Ovary (tissue), 9 donors: ENCODE measurements around the gene MEG3. TPM values are rescaled to one million over a fixed set of nuclear protein-coding genes. Genes with fewer than 3 reads are reported as not detected.

Experiments
- DNase-seq, 5 donors: peaks; one replicate each; pipeline ENCODE4 v3.0.0-alpha.2; 2019 to 2020
- H3K27ac ChIP-seq, 2 donors: fragments of 200-600 bp; one replicate each; pipeline versions ENCODE4 v1.5.1 to v1.8.0; 2019 to 2022
- H3K27me3 ChIP-seq: fragments of 200-600 bp; one replicate; pipeline ENCODE4 v1.8.0; 2022
- H3K36me3 ChIP-seq: fragments of 200-600 bp; sonication (generic); one replicate; pipeline ENCODE4 v1.5.1; 2019
- H3K4me1 ChIP-seq: one replicate; pipeline ENCODE4 v1.8.1; 2013; ENCODE audit warnings: mild to moderate bottlenecking, moderate library complexity; ENCODE audit not compliant: insufficient read depth
- H3K4me3 ChIP-seq: fragments of 200-600 bp; sonication (generic); one replicate; pipeline ENCODE4 v1.5.1; 2017
- H3K9me3 ChIP-seq, 2 donors: fragments of 200-600 bp in 1 of 2; sonication (generic) in 1 of 2; one replicate each; pipeline versions ENCODE4 v1.5.1 to v1.8.1; 2013 to 2019; ENCODE audit warnings: mild to moderate bottlenecking in 1 of 2, moderate library complexity in 1 of 2
- EP300 ChIP-seq: sonication (generic); formaldehyde crosslinking; IDR thresholded peaks from one replicate; pipeline ENCODE4 v1.6.1; 2017; ENCODE audit warnings: antibody characterized with exemption
- POLR2A ChIP-seq: fragments of 450-650 bp; IDR thresholded peaks from one replicate; pipeline ENCODE4 v1.6.1; 2017; ENCODE audit warnings: antibody characterized with exemption, mild to moderate bottlenecking, moderate library complexity
- WGBS, 3 donors: extraction: QIAGEN DNeasy Blood & Tissue Kit in 1 of 3; methylation state at CpG; one replicate each; pipeline versions ENCODE4 v1.1.5 to v1.1.7; 2013 to 2017; 5-methylcytosine and 5-hydroxymethylcytosine counted together
- intact Hi-C, 4 donors: fragments of 100-400 bp; cut with DNase I; formaldehyde crosslinking; loops; one replicate each; pipeline versions ENCODE4 v1.11.0 to v1.15.1; 2022 to 2023
- polyA plus RNA-seq, 2 donors: library from polyadenylated mRNA; stranded (reverse); fragments of 200-250 nt in 1 of 2; fragments of 350-450 nt in 1 of 2; fragmentation: Illumina TruSeq in 1 of 2; extraction: RNeasy Lipid Tissue Mini Kit (QIAGEN cat#74804) in 1 of 2; gene quantifications; one replicate each; pipeline ENCODE4 v1.2.3, GENCODE V29; 2013 to 2014
- total RNA-seq, 7 donors: library from RNA; depleted of rRNA in 2 of 7; stranded (reverse); fragments of >200 nt in 2 of 7; fragmentation: NEBNext Ultra II Directional in 3 of 7; extraction: Animal tissue kit (Norgen Biotek cat#: 25700) in 3 of 7; gene quantifications; one replicate each; pipeline versions ENCODE4 v1.1.0 to v1.2.4, GENCODE V29; 2016 to 2023
- TF ChIP-seq, protein P1 (sequence below), 3 donors: fragments of 450-650 bp in 2 of 3; fragments of 200-600 bp in 1 of 3; IDR thresholded peaks; one replicate each; pipeline versions ENCODE4 v1.5.1 to v1.8.0; 2016 to 2022; ENCODE audit warnings: antibody characterized with exemption in 3 of 3, mild to moderate bottlenecking in 1 of 3
- donor health status: DM: no; HTN: no; CAD: no; lungs with moderate emphysema.
- donor health status: DM: no; HTN: no; CAD: no.
- donor health status: Bipolar disorder and iron deficiency.
- donor health status: DM: yes; HTN: yes; CAD: no.
- donor health status: DM: no; HTN: no; CAD: no.
- donor health status: DM: yes; HTN: yes; CAD: no.

The MEG3 gene
- total and polyA plus RNA-seq, 9 donors: 186 to 1,950 (median 396) TPM

DNA sequence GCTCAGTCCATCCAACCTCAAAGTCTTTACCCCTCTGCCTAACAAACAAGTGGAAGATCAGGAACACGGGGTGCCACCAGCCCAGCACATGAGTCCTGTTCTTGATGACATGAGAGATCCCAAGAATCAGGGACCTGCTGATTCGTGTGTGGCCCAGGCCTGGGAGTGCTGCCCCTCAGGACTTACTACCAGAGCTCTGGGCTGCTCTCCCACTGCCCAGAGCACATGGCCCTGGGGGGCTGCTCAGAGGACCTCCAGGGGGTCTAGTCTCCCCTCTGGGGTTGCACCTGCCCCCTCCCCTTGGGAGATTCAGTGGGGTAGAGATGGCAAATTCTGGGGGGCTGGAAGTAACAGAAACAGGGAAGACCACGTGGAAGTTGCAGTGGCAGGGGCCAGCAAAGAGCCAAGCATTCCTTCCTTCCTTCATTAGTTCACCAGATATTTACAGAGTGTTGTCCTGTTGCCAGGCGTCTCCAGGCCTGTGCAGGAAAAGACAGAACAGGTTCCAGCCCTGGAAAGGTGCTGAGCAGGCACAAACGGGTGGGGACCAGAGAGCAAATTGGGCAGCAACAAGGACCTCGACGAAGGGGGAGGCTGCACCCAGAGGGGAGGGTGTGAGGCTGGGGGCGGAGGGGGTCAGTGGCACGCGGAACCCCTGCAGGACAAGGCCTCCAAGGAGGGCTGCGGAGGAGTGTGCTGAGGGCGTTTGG is 45.1 kb upstream of the MEG3 start:
- Histone ChIP-seq H3K9me3 (no peaks in the 10 kb centered on the region), H3K27ac (no peak overlapping the region), H3K36me3 (no peaks in the 10 kb centered on the region), H3K4me1 (peaks cover under 1% of the 10 kb centered on the region), H3K27me3 (no peaks in the 10 kb centered on the region), H3K4me3 (no peak overlapping the region)
- WGBS, 3 donors: 72 to 74% (median 73%) methylated on average over 12 of the region's 12 CpGs
- peak in 3 of 5 donors; percentile 4 to 13 (median 9) for DNase-seq
- TF ChIP-seq POLR2A: no peak
- TF ChIP-seq EP300: no peak
- TF ChIP-seq, protein P1, sequence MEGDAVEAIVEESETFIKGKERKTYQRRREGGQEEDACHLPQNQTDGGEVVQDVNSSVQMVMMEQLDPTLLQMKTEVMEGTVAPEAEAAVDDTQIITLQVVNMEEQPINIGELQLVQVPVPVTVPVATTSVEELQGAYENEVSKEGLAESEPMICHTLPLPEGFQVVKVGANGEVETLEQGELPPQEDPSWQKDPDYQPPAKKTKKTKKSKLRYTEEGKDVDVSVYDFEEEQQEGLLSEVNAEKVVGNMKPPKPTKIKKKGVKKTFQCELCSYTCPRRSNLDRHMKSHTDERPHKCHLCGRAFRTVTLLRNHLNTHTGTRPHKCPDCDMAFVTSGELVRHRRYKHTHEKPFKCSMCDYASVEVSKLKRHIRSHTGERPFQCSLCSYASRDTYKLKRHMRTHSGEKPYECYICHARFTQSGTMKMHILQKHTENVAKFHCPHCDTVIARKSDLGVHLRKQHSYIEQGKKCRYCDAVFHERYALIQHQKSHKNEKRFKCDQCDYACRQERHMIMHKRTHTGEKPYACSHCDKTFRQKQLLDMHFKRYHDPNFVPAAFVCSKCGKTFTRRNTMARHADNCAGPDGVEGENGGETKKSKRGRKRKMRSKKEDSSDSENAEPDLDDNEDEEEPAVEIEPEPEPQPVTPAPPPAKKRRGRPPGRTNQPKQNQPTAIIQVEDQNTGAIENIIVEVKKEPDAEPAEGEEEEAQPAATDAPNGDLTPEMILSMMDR (IDR thresholded peaks at IDR 0.05): no peak
- intact Hi-C loops: no loop called here

DNA sequence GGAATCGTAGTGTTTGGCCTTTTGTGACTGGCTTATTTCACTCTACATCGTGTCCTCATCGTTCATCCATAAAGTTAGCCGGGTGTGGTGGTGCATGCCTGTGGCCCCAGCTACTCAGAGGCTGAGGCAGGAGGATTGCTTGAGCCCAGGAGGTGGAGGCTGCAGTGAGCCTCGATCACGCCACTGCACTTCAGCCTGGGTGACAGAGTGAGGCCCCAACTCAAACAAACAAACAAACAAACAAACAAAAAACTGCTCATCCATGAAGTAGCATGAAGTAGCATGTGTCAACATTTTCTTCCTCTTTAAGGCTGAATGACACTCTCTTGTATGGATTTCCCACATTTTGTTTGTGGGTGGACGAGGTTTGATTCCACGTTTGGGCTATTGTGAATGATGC is 44.0 kb upstream of the MEG3 start:
- no peak overlapping the region for H3K4me3 ChIP-seq
- no peaks in the 10 kb centered on the region for H3K36me3 ChIP-seq
- intact Hi-C loops: no loop called here
- H3K27ac ChIP-seq: no peak overlapping the region
- TF ChIP-seq POLR2A (no peak), EP300 (no peak)
- TF ChIP-seq, protein P1 (IDR thresholded peaks at IDR 0.05): no peak
- no peaks in the 10 kb centered on the region for H3K9me3 ChIP-seq
- H3K4me1 ChIP-seq: no peaks in the 10 kb centered on the region
- DNase-seq: peak in 1 of 5 donors; percentile 13
- WGBS, 3 donors: 91 to 97% (median 91%) methylated on average over 8 of the region's 8 CpGs
- H3K27me3 ChIP-seq: no peaks in the 10 kb centered on the region

DNA sequence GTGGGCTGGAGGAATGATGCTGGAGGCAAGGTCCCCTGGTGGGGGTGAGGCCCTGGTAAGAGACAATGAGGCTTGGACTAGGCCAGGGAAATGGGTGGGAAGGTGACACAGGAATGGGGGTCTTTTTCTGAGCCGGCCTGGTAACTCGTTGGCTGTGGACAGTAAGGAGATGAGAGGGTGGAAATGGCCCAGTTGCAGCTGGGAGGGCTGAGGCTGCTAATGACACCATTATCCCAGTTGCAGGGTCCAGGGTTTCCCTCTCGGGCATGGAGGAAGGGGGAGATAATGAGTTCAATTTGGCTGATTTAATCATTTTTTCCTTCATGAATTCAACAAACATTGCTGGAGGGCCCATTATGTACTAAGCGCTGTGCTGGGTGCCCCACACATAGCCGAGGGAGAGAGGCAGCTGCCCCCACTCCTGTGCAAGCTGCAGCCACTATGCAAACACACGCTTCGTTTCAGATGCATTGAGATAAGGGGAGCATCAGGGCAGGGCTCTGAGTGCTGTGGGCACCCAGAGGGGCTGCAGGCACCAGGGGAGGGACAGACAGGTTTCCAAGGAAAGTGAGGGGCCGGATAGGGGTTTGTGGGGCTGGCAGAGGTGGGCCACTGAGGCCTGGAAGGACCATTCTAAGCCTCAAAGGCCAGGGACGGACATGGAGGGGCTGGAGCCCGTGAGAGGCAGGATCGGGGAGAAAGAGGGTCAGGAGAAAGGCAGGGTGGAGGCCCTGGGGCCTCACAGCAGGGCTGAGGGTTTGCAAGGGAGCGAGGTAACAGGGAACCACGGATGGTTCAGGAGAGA is 43.2 kb upstream of the MEG3 start:
- no peak overlapping the region for H3K27ac ChIP-seq
- H3K27me3 ChIP-seq: no peaks in the 10 kb centered on the region
- H3K9me3 ChIP-seq: no peaks in the 10 kb centered on the region
- TF ChIP-seq EP300: no peak
- TF ChIP-seq, protein P1 (IDR thresholded peaks at IDR 0.05): no peak
- TF ChIP-seq POLR2A: no peak
- intact Hi-C loops: no loop called here
- 75 to 83% (median 76%) methylated on average over 12 to 13 of the region's 13 CpGs for WGBS, 3 donors
- DNase-seq: peak in 1 of 5 donors; percentile 6
- H3K4me3 ChIP-seq: no peak overlapping the region
- no peaks in the 10 kb centered on the region for H3K4me1 ChIP-seq
- no peaks in the 10 kb centered on the region for H3K36me3 ChIP-seq

DNA sequence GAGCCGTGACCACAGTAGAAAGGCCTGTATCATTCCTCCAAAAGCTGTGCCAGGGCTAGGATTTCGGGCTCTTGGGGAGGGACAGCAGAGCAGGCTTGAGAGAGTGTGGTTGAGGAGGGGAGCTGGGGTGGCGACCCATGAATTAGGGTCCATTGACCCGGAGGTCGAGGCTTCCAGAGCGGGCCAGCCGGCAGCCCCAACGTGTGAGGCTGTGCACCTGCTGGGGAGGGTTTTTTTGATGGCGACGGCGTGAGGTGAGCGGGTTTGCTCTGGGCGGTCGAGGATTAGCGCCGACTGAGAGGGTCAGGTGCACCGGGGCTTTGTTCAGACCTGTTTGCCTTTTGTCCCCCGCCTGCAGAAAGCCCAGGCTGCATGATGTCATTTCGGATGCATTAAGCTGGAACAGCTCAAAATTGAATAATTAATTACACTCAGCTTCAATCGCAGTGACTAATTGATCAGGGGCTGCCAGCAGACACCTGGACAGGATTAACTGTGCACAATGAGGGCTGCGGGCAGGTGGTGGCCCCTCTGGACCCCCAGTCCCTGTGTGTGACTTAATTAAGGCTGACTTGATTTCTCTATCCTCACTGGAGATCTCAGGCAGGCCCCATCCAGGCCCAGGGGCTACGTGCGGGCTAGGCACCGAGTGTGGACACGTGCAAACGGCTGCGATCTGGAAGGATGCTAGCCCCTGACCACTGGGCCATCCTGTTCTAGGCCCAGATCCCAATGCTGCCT is 42.1 kb upstream of the MEG3 start:
- Histone ChIP-seq H3K27me3 (no peaks in the 10 kb centered on the region), H3K9me3 (no peaks in the 10 kb centered on the region), H3K4me1 (no peaks in the 10 kb centered on the region), H3K4me3 (no peak overlapping the region), H3K27ac (no peak overlapping the region), H3K36me3 (no peaks in the 10 kb centered on the region)
- intact Hi-C loops: no loop called here
- peak in 1 of 5 donors; percentile 24 for DNase-seq
- 91 to 92% (median 92%) methylated on average over 27 of the region's 27 CpGs for WGBS, 3 donors
- TF ChIP-seq POLR2A (no peak), EP300 (no peak)
- TF ChIP-seq, protein P1 (IDR thresholded peaks at IDR 0.05): no peak
